Measurements from ENCODE around the gene ADAMTSL2.

GRCh38 chr9:133571391-133571890 lies 36.9 kb downstream of the ADAMTSL2 start:
- TF ChIP-seq, protein P1, sequence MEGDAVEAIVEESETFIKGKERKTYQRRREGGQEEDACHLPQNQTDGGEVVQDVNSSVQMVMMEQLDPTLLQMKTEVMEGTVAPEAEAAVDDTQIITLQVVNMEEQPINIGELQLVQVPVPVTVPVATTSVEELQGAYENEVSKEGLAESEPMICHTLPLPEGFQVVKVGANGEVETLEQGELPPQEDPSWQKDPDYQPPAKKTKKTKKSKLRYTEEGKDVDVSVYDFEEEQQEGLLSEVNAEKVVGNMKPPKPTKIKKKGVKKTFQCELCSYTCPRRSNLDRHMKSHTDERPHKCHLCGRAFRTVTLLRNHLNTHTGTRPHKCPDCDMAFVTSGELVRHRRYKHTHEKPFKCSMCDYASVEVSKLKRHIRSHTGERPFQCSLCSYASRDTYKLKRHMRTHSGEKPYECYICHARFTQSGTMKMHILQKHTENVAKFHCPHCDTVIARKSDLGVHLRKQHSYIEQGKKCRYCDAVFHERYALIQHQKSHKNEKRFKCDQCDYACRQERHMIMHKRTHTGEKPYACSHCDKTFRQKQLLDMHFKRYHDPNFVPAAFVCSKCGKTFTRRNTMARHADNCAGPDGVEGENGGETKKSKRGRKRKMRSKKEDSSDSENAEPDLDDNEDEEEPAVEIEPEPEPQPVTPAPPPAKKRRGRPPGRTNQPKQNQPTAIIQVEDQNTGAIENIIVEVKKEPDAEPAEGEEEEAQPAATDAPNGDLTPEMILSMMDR (IDR thresholded peaks at IDR 0.05): no peak
- TF ChIP-seq POLR2AphosphoS5 (IDR thresholded peaks at IDR 0.05) (no peak), POLR2A (IDR thresholded peaks at IDR 0.05) (no peak), EP300 (IDR thresholded peaks at IDR 0.05) (no peak)
